ENCODE data around the gene TSHZ2. TPM values are rescaled to one million over a fixed set of nuclear protein-coding genes. Genes with fewer than 3 reads are reported as not detected.

TSHZ2 gene
- total RNA-seq, 2 experiments from 2014 or later, result 8.1 to 9.2 TPM

DNA sequence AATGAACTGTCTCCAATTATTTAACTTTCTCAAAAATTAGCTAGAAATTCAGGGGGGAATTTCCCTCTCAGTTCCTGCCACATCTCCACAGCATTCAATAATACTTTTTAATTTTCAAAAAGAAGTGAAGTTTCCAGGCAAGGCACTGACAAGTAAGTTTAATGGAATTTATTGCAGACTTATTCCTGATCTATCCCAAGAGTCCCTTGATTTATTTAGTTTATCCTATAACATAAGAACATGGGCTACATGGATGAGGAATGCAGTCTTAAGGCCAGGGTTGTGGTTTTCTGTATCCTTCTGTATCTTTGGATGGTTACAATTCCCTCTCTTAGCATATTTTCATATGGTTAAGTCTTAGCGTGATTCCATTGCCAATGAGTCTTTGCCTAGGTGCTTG, 126.5 kb downstream of the TSHZ2 start:
- H3K27me3 Mint-ChIP-seq, result no peaks in the 10 kb centered on the region
- no peak overlapping the region for H3K4me3 Mint-ChIP-seq
- no peaks in the 10 kb centered on the region for H3K4me1 Mint-ChIP-seq
- H3K36me3 Mint-ChIP-seq (ENCODE audit: low read depth), result peaks cover 2% of the 10 kb centered on the region
- no peak for DNase-seq
- H3K27ac Mint-ChIP-seq, result no peak overlapping the region
- no peaks in the 10 kb centered on the region for H3K9me3 Mint-ChIP-seq
- POLR2A ChIA-PET, result no interaction called here
- CTCF ChIA-PET, result no interaction called here

DNA sequence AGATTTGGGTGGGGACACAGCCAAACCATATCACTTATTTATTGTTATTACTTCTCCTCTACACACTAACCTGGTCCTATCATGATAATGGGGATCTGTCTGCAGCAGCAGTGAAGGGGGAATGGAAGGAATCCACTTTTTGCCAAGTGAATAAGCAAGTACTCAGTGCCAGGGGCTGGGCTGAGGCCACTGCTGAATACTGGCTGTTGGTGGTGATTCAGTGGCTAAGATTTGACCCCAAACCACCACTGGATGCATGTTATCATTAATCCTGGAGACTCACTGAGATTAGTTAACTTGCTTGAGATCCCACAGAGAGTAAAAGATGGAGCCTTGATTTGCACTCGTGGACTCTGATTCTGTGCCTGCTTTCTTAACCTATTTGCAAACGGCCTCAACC, 127.7 kb downstream of the TSHZ2 start:
- Mint-ChIP-seq H3K27me3 (no peaks in the 10 kb centered on the region), H3K9me3 (no peaks in the 10 kb centered on the region), H3K27ac (no peak overlapping the region), H3K4me3 (no peak overlapping the region), H3K4me1 (no peaks in the 10 kb centered on the region), H3K36me3 (ENCODE audit: low read depth) (peaks cover 2% of the 10 kb centered on the region)
- DNase-seq, result no peak
- ChIA-PET CTCF (no interaction called here), POLR2A (no interaction called here)

- H3K9me3 Mint-ChIP-seq, result no peaks in the 10 kb centered on the region
- no peak for DNase-seq
- ChIA-PET CTCF (no interaction called here), POLR2A (no interaction called here)
- H3K27ac Mint-ChIP-seq, result no peak overlapping the region
- H3K27me3 Mint-ChIP-seq, result no peaks in the 10 kb centered on the region
- H3K4me3 Mint-ChIP-seq, result no peak overlapping the region
- no peaks in the 10 kb centered on the region for H3K4me1 Mint-ChIP-seq
- peaks cover 2% of the 10 kb centered on the region for H3K36me3 Mint-ChIP-seq (ENCODE audit: low read depth)
These were observed 128.3 kb downstream of the TSHZ2 start for GRCh38 chr20:53100476-53100911.

DNA sequence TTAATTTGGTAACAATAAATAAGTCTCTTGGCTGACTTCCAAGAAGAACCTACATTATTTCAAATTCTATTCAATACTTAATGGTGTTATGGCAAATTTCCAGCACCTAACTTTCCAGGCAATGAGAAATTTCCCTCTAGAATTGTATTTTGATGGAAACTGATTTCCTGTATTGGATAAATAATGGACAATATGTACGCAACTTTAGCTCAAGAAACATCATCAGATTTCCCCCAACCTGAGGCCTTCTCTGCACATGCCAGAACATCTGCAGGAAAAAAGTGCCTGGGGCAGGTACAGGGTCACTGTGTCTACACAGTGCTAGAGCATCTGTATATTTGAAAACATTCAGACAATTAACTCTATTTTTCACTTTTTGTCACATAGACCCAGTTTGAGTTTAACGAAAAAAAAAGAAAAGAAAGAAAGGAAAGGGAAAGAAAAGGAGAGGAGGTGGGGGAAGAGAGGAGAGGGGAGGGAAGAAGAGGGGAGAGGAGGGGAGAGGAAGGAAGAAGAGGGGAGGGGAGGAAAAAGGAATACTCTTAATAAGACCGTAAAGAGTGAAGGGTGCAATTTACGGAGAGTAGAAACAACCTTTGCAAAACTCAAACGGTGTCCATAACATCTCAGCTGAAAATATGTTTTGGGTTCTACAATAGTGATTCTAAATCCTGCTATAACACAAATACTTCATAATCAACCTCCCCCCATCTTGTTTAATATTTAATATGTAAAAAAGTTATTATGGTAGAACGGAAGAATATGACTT, 130.0 kb downstream of the TSHZ2 start:
- H3K36me3 Mint-ChIP-seq (ENCODE audit: low read depth), result peaks cover 2% of the 10 kb centered on the region
- POLR2A ChIA-PET, result no interaction called here
- H3K4me1 Mint-ChIP-seq, result no peaks in the 10 kb centered on the region

GRCh38 chr20:53103124-53103523, 131.0 kb downstream of the TSHZ2 start:
- DNase-seq, result no peak
- peaks cover 2% of the 10 kb centered on the region for H3K36me3 Mint-ChIP-seq (ENCODE audit: low read depth)
- H3K4me1 Mint-ChIP-seq, result no peaks in the 10 kb centered on the region
- H3K9me3 Mint-ChIP-seq, result no peaks in the 10 kb centered on the region
- no peak overlapping the region for H3K4me3 Mint-ChIP-seq
- POLR2A ChIA-PET, result no interaction called here
- H3K27me3 Mint-ChIP-seq, result no peaks in the 10 kb centered on the region
- CTCF ChIA-PET, result no interaction called here
- no peak overlapping the region for H3K27ac Mint-ChIP-seq

More for the DNA sequence above, 130.0 kb downstream of the TSHZ2 start:
- Mint-ChIP-seq H3K4me3 (no peak overlapping the region), H3K27me3 (no peaks in the 10 kb centered on the region), H3K9me3 (no peaks in the 10 kb centered on the region), H3K27ac (no peak overlapping the region)
- CTCF ChIA-PET, result interaction anchor here (0.6 kb wide), 1 partner anchor 848 kb away, joined by 5 read pairs; no protein-coding TSS in a partner anchor
- no peak for DNase-seq

- ChIA-PET CTCF (no interaction called here), POLR2A (no interaction called here)
- H3K4me1 Mint-ChIP-seq, result no peaks in the 10 kb centered on the region
- no peak for DNase-seq
- H3K27ac Mint-ChIP-seq, result no peak overlapping the region
- no peaks in the 10 kb centered on the region for H3K9me3 Mint-ChIP-seq
- H3K36me3 Mint-ChIP-seq (ENCODE audit: low read depth), result peaks cover 2% of the 10 kb centered on the region
- no peaks in the 10 kb centered on the region for H3K27me3 Mint-ChIP-seq
- H3K4me3 Mint-ChIP-seq, result no peak overlapping the region
These were observed 132.7 kb downstream of the TSHZ2 start for GRCh38 chr20:53104884-53105283.

DNA sequence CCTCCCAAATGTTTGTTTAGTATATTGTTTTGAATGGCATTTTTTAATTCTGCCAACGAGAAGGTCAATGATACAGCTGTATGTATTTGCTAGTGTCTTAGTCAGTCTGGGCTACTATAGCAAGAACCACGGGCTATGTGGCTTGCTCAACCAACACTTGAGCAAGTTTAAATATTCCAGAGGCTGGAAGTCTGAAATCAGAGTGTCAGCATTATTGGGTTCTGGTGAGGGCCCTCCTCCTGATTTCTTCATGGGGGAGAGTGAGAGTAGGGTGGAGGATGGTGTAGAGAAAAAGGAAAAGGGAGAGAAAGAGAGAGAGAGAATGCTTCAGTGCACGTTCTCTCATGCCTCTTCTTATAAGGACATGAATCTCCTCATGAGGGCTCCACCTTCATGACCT, 144.6 kb downstream of the TSHZ2 start:
- Mint-ChIP-seq H3K4me1 (peaks cover 3% of the 10 kb centered on the region), H3K36me3 (ENCODE audit: low read depth) (no peaks in the 10 kb centered on the region), H3K4me3 (no peak overlapping the region), H3K9me3 (peaks cover 4% of the 10 kb centered on the region), H3K27ac (no peak overlapping the region), H3K27me3 (no peaks in the 10 kb centered on the region)
- POLR2A ChIA-PET, result no interaction called here
- DNase-seq, result no peak
- CTCF ChIA-PET, result interaction anchor here (0.6 kb wide), 1 partner anchor 21 kb away, joined by 3 read pairs; no protein-coding TSS in a partner anchor

GRCh38 chr20:53122853-53123252, 150.7 kb downstream of the TSHZ2 start:
- ChIA-PET CTCF (interaction anchor here (0.6 kb wide), 1 partner anchor 643 kb away, joined by 3 read pairs; no protein-coding TSS in a partner anchor), POLR2A (no interaction called here)
- DNase-seq, result no peak
- H3K27me3 Mint-ChIP-seq, result no peaks in the 10 kb centered on the region
- H3K27ac Mint-ChIP-seq, result no peak overlapping the region
- no peaks in the 10 kb centered on the region for H3K36me3 Mint-ChIP-seq (ENCODE audit: low read depth)
- H3K4me1 Mint-ChIP-seq, result peaks cover 12% of the 10 kb centered on the region
- no peak overlapping the region for H3K4me3 Mint-ChIP-seq
- H3K9me3 Mint-ChIP-seq, result no peaks in the 10 kb centered on the region

GRCh38 chr20:53124075-53124551, 152.0 kb downstream of the TSHZ2 start:
- Mint-ChIP-seq H3K4me3 (no peak overlapping the region), H3K27me3 (no peaks in the 10 kb centered on the region), H3K9me3 (no peaks in the 10 kb centered on the region), H3K4me1 (peaks cover 12% of the 10 kb centered on the region), H3K27ac (no peak overlapping the region), H3K36me3 (ENCODE audit: low read depth) (no peaks in the 10 kb centered on the region)
- no peak for DNase-seq
- ChIA-PET POLR2A (no interaction called here), CTCF (interaction anchor here (1.6 kb wide), 1 partner anchor 14 kb away, joined by 3 read pairs; no protein-coding TSS in a partner anchor)

GRCh38 chr20:53124803-53125202, 152.6 kb downstream of the TSHZ2 start:
- H3K4me1 Mint-ChIP-seq, result peaks cover 12% of the 10 kb centered on the region
- POLR2A ChIA-PET, result no interaction called here
- H3K36me3 Mint-ChIP-seq (ENCODE audit: low read depth), result no peaks in the 10 kb centered on the region
- CTCF ChIA-PET, result interaction anchor here (1.6 kb wide), 1 partner anchor 15 kb away, joined by 3 read pairs; no protein-coding TSS in a partner anchor
- H3K9me3 Mint-ChIP-seq, result no peaks in the 10 kb centered on the region
- H3K27ac Mint-ChIP-seq, result no peak overlapping the region
- no peak for DNase-seq
- no peak overlapping the region for H3K4me3 Mint-ChIP-seq
- H3K27me3 Mint-ChIP-seq, result no peaks in the 10 kb centered on the region

DNA sequence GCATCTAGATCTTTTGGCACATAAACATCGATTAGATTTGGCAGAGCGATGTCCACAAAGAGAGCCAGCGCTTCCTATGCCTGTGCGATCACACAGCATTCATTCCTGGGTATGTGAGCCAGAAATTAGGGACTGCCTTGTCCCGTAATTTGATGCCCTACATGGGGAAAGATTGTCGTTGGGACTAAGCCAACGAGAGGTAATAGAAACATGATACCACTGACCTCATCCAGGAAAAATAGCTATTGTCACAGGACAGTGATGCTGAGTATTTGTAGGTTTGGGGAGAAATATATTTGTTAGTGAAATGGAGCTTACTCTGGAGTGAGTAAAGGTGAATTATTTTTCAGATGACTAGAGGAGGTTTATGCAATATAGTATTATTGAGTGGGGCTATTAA, 154.0 kb downstream of the TSHZ2 start:
- ChIA-PET CTCF (interaction anchor here (1.0 to 1.4 kb wide), 3 partner anchors 11 to 27 kb away, joined by 3 to 4 read pairs (median 3); no protein-coding TSS in a partner anchor), POLR2A (no interaction called here)
- no peak overlapping the region for H3K27ac Mint-ChIP-seq
- H3K36me3 Mint-ChIP-seq (ENCODE audit: low read depth), result no peaks in the 10 kb centered on the region
- peaks cover 14% of the 10 kb centered on the region for H3K4me1 Mint-ChIP-seq
- no peak overlapping the region for H3K4me3 Mint-ChIP-seq
- no peaks in the 10 kb centered on the region for H3K9me3 Mint-ChIP-seq
- H3K27me3 Mint-ChIP-seq, result no peaks in the 10 kb centered on the region
- no peak for DNase-seq

- no peak overlapping the region for H3K4me3 Mint-ChIP-seq
- no peaks in the 10 kb centered on the region for H3K27me3 Mint-ChIP-seq
- DNase-seq, result no peak
- POLR2A ChIA-PET, result interaction anchor here (0.6 kb wide), 1 partner anchor 592 kb away, joined by 3 read pairs; no protein-coding TSS in a partner anchor
- no peak overlapping the region for H3K27ac Mint-ChIP-seq
- H3K9me3 Mint-ChIP-seq, result no peaks in the 10 kb centered on the region
- CTCF ChIA-PET, result interaction anchor here (1.0 to 1.2 kb wide), 2 partner anchors 11 to 26 kb away, joined by 3 to 4 read pairs; no protein-coding TSS in a partner anchor
- peaks cover 12% of the 10 kb centered on the region for H3K4me1 Mint-ChIP-seq
- no peaks in the 10 kb centered on the region for H3K36me3 Mint-ChIP-seq (ENCODE audit: low read depth)
These were observed 154.9 kb downstream of the TSHZ2 start for GRCh38 chr20:53127027-53127426.

GRCh38 chr20:53128004-53128403, 155.8 kb downstream of the TSHZ2 start:
- POLR2A ChIA-PET, result no interaction called here
- CTCF ChIA-PET, result interaction anchor here (0.7 kb wide), 1 partner anchor 10 kb away, joined by 4 read pairs; no protein-coding TSS in a partner anchor
- Mint-ChIP-seq H3K4me1 (peaks cover 13% of the 10 kb centered on the region), H3K9me3 (no peaks in the 10 kb centered on the region), H3K4me3 (no peak overlapping the region), H3K36me3 (ENCODE audit: low read depth) (no peaks in the 10 kb centered on the region), H3K27me3 (peaks cover 1% of the 10 kb centered on the region), H3K27ac (no peak overlapping the region)
- DNase-seq, result no peak
